Measurements from ENCODE around the gene RAB43.

RAB43 gene

DNA sequence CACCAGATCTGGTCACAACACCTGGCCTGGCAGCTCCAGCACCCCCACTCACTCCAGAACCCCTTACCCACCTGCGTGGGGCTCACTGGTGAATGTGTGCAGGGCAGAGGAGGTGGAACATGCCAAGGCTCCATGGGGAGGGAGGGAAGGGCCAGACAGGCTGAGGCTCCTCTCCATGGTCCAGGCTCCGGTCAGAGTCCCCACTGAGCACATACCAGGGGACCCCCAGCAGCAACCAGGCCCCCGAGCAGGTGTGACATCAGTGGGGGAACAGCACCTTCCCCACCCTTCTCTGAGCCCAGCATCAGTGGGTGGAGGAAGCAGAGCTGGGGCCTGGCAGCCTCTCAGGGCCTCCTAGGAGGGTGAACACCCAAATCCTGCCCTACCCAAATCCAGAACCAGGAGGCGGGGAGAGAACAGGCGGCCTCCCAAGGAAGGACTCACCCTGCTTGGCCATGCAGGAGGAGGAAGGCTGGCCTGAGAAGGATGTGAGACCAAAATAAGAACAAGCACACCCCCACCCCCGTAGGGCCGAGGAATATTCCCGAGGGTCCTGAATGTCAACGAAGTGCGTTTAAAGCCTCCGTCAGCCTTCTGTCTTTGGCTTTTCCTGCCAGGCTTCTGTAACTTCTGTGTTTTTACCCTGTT is 62.2 kb downstream of the RAB43 start:
- TF ChIP-seq, protein P1, sequence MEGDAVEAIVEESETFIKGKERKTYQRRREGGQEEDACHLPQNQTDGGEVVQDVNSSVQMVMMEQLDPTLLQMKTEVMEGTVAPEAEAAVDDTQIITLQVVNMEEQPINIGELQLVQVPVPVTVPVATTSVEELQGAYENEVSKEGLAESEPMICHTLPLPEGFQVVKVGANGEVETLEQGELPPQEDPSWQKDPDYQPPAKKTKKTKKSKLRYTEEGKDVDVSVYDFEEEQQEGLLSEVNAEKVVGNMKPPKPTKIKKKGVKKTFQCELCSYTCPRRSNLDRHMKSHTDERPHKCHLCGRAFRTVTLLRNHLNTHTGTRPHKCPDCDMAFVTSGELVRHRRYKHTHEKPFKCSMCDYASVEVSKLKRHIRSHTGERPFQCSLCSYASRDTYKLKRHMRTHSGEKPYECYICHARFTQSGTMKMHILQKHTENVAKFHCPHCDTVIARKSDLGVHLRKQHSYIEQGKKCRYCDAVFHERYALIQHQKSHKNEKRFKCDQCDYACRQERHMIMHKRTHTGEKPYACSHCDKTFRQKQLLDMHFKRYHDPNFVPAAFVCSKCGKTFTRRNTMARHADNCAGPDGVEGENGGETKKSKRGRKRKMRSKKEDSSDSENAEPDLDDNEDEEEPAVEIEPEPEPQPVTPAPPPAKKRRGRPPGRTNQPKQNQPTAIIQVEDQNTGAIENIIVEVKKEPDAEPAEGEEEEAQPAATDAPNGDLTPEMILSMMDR (IDR thresholded peaks at IDR 0.05; ENCODE audit: control extremely low read depth, extremely low read depth, low read depth, missing control alignments), result no peak
- POLR2A ChIA-PET, result no interaction called here
- no peak for DNase-seq (ENCODE audit: extremely low spot score)
- CTCF ChIA-PET, result interaction anchor here (0.8 to 2.0 kb wide), 2 partner anchors 10 to 186 kb away, joined by 5 to 6 read pairs; no protein-coding TSS in a partner anchor

DNA sequence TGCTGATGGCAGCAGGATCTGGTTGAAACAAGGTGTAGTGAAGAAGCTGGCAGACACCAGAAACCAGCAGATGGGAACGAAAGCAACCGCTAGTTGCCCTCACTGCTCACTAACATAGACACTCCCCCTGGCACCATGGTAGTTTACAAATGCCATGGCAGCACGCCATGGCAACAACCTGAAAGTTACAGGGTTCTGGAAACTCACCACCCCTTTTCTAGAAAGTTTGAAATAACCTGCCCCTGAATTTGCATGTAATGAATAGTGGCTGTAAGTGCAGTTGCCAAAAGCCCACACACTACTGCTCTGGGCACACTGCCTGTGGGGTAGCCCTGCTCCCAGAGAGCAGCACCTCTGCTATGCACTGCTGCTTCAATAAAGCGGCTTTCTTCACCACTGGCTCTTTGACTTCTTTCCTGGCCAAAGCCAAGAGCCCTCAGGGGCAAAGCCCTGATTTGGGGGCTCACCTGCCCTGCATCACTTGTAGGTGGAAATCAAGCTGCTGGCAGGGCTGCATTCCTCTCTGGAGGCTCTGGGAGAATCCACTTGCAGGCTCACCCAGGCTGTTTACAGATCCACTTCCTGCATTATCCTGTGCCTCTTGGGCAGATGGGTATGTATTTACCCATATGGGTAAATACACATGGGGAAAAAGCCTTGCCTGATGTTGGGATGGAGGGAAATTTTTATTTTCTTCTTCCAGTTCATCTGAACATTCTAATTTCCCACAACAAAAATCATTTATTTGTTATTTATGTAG is 63.0 kb downstream of the RAB43 start:
- ChIA-PET POLR2A (no interaction called here), CTCF (no interaction called here)
- no peak for DNase-seq (ENCODE audit: extremely low spot score)
- TF ChIP-seq, protein P1 (IDR thresholded peaks at IDR 0.05; ENCODE audit: control extremely low read depth, extremely low read depth, low read depth, missing control alignments), result no peak

DNA sequence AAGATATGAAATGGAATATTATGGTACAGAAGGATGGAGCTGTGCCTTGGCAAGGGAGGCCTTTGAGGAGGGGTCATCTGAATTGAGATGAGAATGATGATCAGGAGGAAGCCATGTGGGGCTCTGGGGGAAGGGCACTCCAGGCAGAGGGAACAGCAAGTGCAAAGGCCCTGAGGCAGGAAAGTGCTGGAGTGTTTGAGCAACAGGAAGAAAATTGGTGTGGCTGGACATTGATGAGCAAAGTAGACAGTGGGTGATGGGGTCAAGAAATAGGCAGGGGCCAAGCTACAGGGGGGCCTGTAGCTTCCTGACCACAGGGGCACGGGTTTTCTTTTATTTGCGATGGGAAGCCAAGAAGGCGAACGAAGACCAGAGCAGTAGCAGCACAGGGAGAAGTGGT is 64.4 kb downstream of the RAB43 start:
- TF ChIP-seq, protein P1 (IDR thresholded peaks at IDR 0.05; ENCODE audit: control extremely low read depth, extremely low read depth, low read depth, missing control alignments), result no peak
- POLR2A ChIA-PET, result no interaction called here
- CTCF ChIA-PET, result interaction anchor here (6.8 kb wide), 1 partner anchor 188 kb away, joined by 168 read pairs; the partner anchor contains the start of gene COPG1
- no peak for DNase-seq (ENCODE audit: extremely low spot score)

DNA sequence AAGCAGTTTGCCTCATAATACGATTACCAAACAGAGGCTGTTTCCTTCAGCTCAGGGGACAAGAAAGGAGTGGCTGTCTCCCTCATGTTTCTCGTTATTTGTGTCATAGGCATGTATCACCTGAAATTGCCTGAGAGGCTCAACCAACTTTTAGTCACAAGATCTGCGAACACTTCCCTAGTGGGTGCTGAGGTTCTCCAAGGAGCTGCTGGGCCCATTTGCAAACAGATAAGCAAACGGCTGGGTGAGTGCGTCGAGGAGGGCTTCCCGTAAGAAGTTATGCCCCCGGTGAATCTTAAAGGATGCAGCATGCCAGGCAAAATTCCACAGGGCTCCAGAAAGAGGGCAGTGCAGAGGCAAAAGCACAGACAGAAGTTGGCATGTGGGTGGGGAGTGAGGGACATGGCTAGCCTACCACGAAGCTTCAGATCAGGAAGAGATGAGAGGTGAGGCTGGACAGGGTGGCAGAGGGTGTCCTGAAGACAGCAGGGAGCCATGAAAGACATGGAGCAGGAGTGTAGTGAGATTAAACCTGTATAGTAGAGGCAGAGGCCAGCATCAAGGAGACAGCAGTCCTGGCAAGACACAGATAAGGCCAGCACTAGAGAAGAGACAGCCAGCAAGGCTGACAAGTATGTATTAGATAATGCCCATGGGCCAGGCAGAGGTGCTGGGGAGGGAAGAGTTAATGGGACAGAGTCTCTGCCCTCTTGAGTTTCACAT is 65.0 kb downstream of the RAB43 start:
- no peak for DNase-seq (ENCODE audit: extremely low spot score)
- ChIA-PET POLR2A (no interaction called here), CTCF (interaction anchor here (6.8 kb wide), 1 partner anchor 189 kb away, joined by 168 read pairs; the partner anchor contains the start of gene COPG1)
- TF ChIP-seq, protein P1 (IDR thresholded peaks at IDR 0.05; ENCODE audit: control extremely low read depth, extremely low read depth, low read depth, missing control alignments), result no peak

DNA sequence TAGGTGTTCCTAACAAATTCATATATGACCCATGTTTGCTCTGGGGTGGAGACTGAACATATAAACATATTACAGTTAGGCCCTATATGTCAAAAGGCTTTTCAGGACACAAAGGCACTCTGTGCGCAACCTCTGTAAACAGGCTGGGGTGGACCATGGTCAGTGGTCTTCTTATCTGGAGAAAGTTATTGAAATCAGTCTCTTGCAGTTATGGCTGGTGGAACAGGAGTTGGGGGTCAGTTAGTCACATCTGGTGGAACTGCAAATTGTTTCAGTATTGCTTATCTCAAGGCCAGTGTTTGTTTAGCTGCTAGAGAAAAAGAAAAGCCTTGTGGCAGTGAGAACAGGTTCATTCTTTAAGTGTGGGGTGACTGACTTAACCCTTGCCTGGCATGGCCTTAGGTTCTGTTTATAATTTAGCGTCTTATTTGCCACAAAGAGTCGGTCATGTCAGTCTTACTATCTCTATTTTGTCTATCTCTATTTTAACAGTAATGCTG is 66.9 kb downstream of the RAB43 start:
- TF ChIP-seq, protein P1 (IDR thresholded peaks at IDR 0.05; ENCODE audit: control extremely low read depth, extremely low read depth, low read depth, missing control alignments), result no peak
- ChIA-PET CTCF (interaction anchor here (1.0 to 6.8 kb wide), 10 partner anchors 11 to 262 kb away, joined by 3 to 168 read pairs (median 8); partner anchors contain the start of genes COPG1 and RAB43), POLR2A (no interaction called here)
- DNase-seq (ENCODE audit: extremely low spot score), result no peak

DNA sequence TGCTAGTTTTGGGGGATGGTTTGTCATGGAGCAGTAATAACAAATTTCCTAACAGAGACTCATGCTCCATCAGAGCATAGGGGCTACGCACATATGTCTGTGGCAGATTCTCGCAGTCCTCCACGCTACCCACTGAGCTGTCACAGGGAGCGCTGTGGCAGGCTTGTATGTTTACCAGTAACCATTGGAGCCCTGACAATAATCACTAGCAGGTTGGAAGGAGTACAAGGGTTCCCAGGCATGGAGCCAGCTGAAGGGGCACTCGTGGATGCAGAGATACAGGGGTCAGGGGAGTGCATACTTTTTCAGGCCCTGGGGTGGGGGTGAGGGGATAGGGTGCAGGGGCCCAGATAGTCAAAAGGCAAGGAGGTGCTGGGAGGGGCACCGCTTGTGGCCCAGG is 68.9 kb downstream of the RAB43 start:
- TF ChIP-seq, protein P1 (IDR thresholded peaks at IDR 0.05; ENCODE audit: control extremely low read depth, extremely low read depth, low read depth, missing control alignments), result no peak
- ChIA-PET POLR2A (interaction anchor here (1.2 kb wide), 1 partner anchor 263 kb away, joined by 4 read pairs; a partner anchor contains a TSS), CTCF (interaction anchor here (0.8 to 6.8 kb wide), 29 partner anchors 10 to 957 kb away, joined by 3 to 168 read pairs (median 7); partner anchors contain the start of genes COPG1, GP9 and RAB43)
- DNase-seq (ENCODE audit: extremely low spot score), result no peak
